Stimulated activated CD4-positive, alpha-beta T cell treated with anti-CD3 and anti-CD28 coated beads, Interleukin-2, amount 100 ng/mL, for 4 hours (primary cell): ENCODE results near the gene TLE5.
"Not testable (repeated sequence)": the region's sequence is repeated elsewhere in the genome, so short reads cannot be mapped to it uniquely, and the experiment has no call there.

Experiments
- DNase-seq: peaks from one replicate; pipeline ENCODE4 v3.0.0-alpha.2; 2020; ENCODE audit warnings: low read depth

The TLE5 gene

GRCh38 chr19:3025549-3025886 is 36.8 kb downstream of the TLE5 start:
- no peak for DNase-seq

GRCh38 chr19:3024870-3025548 is 37.3 kb downstream of the TLE5 start:
- DNase-seq, result no peak

GRCh38 chr19:3024509-3024869 is 37.8 kb downstream of the TLE5 start:
- no peak for DNase-seq

GRCh38 chr19:3020321-3020960 is 41.9 kb downstream of the TLE5 start:
- no peak for DNase-seq

- DNase-seq, result no peak
Measured at GRCh38 chr19:3019211-3019854, 43.0 kb downstream of the TLE5 start.

- no peak for DNase-seq
Measured at GRCh38 chr19:3017923-3018322, 44.4 kb downstream of the TLE5 start.

GRCh38 chr19:3015126-3016057 is 46.9 kb downstream of the TLE5 start:
- DNase-seq, result no peak

- no peak for DNase-seq
Measured at GRCh38 chr19:3014135-3014534, 48.2 kb downstream of the TLE5 start.

- no peak for DNase-seq
Measured at GRCh38 chr19:3013263-3013725, 49.0 kb downstream of the TLE5 start.

- no peak for DNase-seq
Measured at GRCh38 chr19:3012621-3013262, 49.6 kb downstream of the TLE5 start.

- DNase-seq, result not testable (repeated sequence)
Measured at GRCh38 chr19:3012059-3012458, 50.2 kb downstream of the TLE5 start.

GRCh38 chr19:3010871-3011270 is 51.4 kb downstream of the TLE5 start:
- no peak for DNase-seq

GRCh38 chr19:3008994-3009393 is 53.3 kb downstream of the TLE5 start:
- no peak for DNase-seq

- DNase-seq, result no peak
Measured at GRCh38 chr19:3007975-3008374, 54.3 kb downstream of the TLE5 start.

- DNase-seq, result no peak
Measured at GRCh38 chr19:3006075-3006767, 56.1 kb downstream of the TLE5 start.

- DNase-seq, result no peak
Measured at GRCh38 chr19:3005345-3005744, 57.0 kb downstream of the TLE5 start.

GRCh38 chr19:3004522-3004921 is 57.8 kb downstream of the TLE5 start:
- no peak for DNase-seq

GRCh38 chr19:3003046-3003445 is 59.2 kb downstream of the TLE5 start:
- no peak for DNase-seq
